ENCODE measurements around the gene TTC28.
A peak's percentile ranks its signal among the peaks of the same experiment; 100 is the strongest.
"Not testable (repeated sequence)": the region's sequence is repeated elsewhere in the genome, so short reads cannot be mapped to it uniquely, and the experiment has no call there.

The TTC28 gene

GRCh38 chr22:28601915-28602314 is 77.7 kb downstream of the TTC28 start:
- DNase-seq (ENCODE audit: low spot score): no peak

- peak; percentile 40 for DNase-seq (ENCODE audit: low spot score)
Measured at GRCh38 chr22:28600546-28601143, 79.0 kb downstream of the TTC28 start.

GRCh38 chr22:28599693-28600092 is 79.9 kb downstream of the TTC28 start:
- DNase-seq (ENCODE audit: low spot score): no peak

- no peak for DNase-seq (ENCODE audit: low spot score)
Measured at GRCh38 chr22:28597665-28598064, 82.0 kb downstream of the TTC28 start.

GRCh38 chr22:28594797-28595462 is 84.7 kb downstream of the TTC28 start:
- DNase-seq (ENCODE audit: low spot score): peak; percentile 59

- DNase-seq (ENCODE audit: low spot score): no peak
Measured at GRCh38 chr22:28594076-28594796, 85.4 kb downstream of the TTC28 start.

- DNase-seq (ENCODE audit: low spot score): no peak
Measured at GRCh38 chr22:28593299-28593698, 86.3 kb downstream of the TTC28 start.

GRCh38 chr22:28589102-28589750 is 90.4 kb downstream of the TTC28 start:
- no peak for DNase-seq (ENCODE audit: low spot score)

- DNase-seq (ENCODE audit: low spot score): no peak
Measured at GRCh38 chr22:28585324-28585723, 94.3 kb downstream of the TTC28 start.

- peak; percentile 64 for DNase-seq (ENCODE audit: low spot score)
Measured at GRCh38 chr22:28582806-28583205, 96.8 kb downstream of the TTC28 start.

GRCh38 chr22:28581016-28581415 is 98.6 kb downstream of the TTC28 start:
- DNase-seq (ENCODE audit: low spot score): no peak

- DNase-seq (ENCODE audit: low spot score): no peak
Measured at GRCh38 chr22:28576162-28576561, 103.5 kb downstream of the TTC28 start.

- DNase-seq (ENCODE audit: low spot score): no peak
Measured at GRCh38 chr22:28574159-28574788, 105.4 kb downstream of the TTC28 start.

GRCh38 chr22:28570696-28571373 is 108.8 kb downstream of the TTC28 start:
- no peak for DNase-seq (ENCODE audit: low spot score)

- DNase-seq (ENCODE audit: low spot score): not testable (repeated sequence)
Measured at GRCh38 chr22:28568974-28569373, 110.7 kb downstream of the TTC28 start.

GRCh38 chr22:28568099-28568498 is 111.5 kb downstream of the TTC28 start:
- DNase-seq (ENCODE audit: low spot score): no peak

- not testable (repeated sequence) for DNase-seq (ENCODE audit: low spot score)
Measured at GRCh38 chr22:28566920-28567499, 112.6 kb downstream of the TTC28 start.

- DNase-seq (ENCODE audit: low spot score): no peak
Measured at GRCh38 chr22:28563636-28564035, 116.0 kb downstream of the TTC28 start.

- no peak for DNase-seq (ENCODE audit: low spot score)
Measured at GRCh38 chr22:28562324-28562723, 117.3 kb downstream of the TTC28 start.

- DNase-seq (ENCODE audit: low spot score): not testable (repeated sequence)
Measured at GRCh38 chr22:28560743-28561101, 118.9 kb downstream of the TTC28 start.

GRCh38 chr22:28560046-28560742 is 119.4 kb downstream of the TTC28 start:
- DNase-seq (ENCODE audit: low spot score): peak; percentile 71
